HG03432 (cell line): ENCODE measurements around the gene HTR3E.
"Not testable (repeated sequence)": the region's sequence is repeated elsewhere in the genome, so short reads cannot be mapped to it uniquely, and the experiment has no call there.

Experiments used
- ATAC-seq: cut with Tn5 transposase; IDR thresholded peaks from one replicate; pipeline ENCODE4 v1.9.1; 2021; ENCODE audit warnings: mild to moderate bottlenecking, moderate library complexity; ENCODE audit not compliant: unreplicated experiment

The HTR3E gene

GRCh38 chr3:184096811-184097383, at the start of gene HTR3E:
Gene HTR3E (plus strand): TSS chr3:184097064. CDS start chr3:184097530, 466 bp downstream.
- no peak for ATAC-seq

GRCh38 chr3:184050217-184050847, 46.5 kb upstream of the HTR3E start:
- ATAC-seq = no peak

GRCh38 chr3:184052767-184053166, 44.1 kb upstream of the HTR3E start, which contains the start of gene HTR3C:
Gene HTR3C (plus strand): TSS chr3:184053047. CDS start chr3:184053081, 34 bp downstream.
- no peak for ATAC-seq

- no peak for ATAC-seq
Observed at GRCh38 chr3:184058029-184058428, 38.8 kb upstream of the HTR3E start.

GRCh38 chr3:184059424-184059823, 37.4 kb upstream of the HTR3E start:
- ATAC-seq = no peak

GRCh38 chr3:184062637-184063036, 34.2 kb upstream of the HTR3E start:
- ATAC-seq = no peak

- no peak for ATAC-seq
Observed at GRCh38 chr3:184066211-184066610, 30.7 kb upstream of the HTR3E start.

- ATAC-seq = no peak
Observed at GRCh38 chr3:184067573-184068055, 29.2 kb upstream of the HTR3E start.

- no peak for ATAC-seq
Observed at GRCh38 chr3:184068344-184068743, 28.5 kb upstream of the HTR3E start.

GRCh38 chr3:184071142-184071541, 25.7 kb upstream of the HTR3E start:
- not testable (repeated sequence) for ATAC-seq

GRCh38 chr3:184073621-184074020, 23.2 kb upstream of the HTR3E start:
- ATAC-seq = no peak

- ATAC-seq = no peak
Observed at GRCh38 chr3:184075901-184076300, 21.0 kb upstream of the HTR3E start.

- ATAC-seq = no peak
Observed at GRCh38 chr3:184077881-184078280, 19.0 kb upstream of the HTR3E start.

- no peak for ATAC-seq
Observed at GRCh38 chr3:184078851-184079250, 18.0 kb upstream of the HTR3E start.

- no peak for ATAC-seq
Observed at GRCh38 chr3:184081116-184081830, 15.6 kb upstream of the HTR3E start.

- ATAC-seq = no peak
Observed at GRCh38 chr3:184082034-184082433, 14.8 kb upstream of the HTR3E start.

GRCh38 chr3:184082465-184082864, 14.4 kb upstream of the HTR3E start:
- no peak for ATAC-seq

- ATAC-seq = no peak
Observed at GRCh38 chr3:184085389-184085852, 11.4 kb upstream of the HTR3E start.

GRCh38 chr3:184092199-184092598, 4.7 kb upstream of the HTR3E start:
- no peak for ATAC-seq

GRCh38 chr3:184097556-184097955, 692 bp downstream of the HTR3E start:
- no peak for ATAC-seq

GRCh38 chr3:184099806-184100686, 3.2 kb downstream of the HTR3E start:
- ATAC-seq = no peak
